SK-N-SH treated with all-trans-retinoic acid at 6 μM for 48 hours (cell line): ENCODE data around the gene SFN.

Experiments used
- ARNTL ChIP-seq: fragments of 450-650 bp; formaldehyde crosslinking; IDR thresholded peaks from 2 replicates; pipeline ENCODE4 v1.5.0; 2020; ENCODE audit warnings: low read depth, mild to moderate bottlenecking, moderate library complexity, borderline replicate concordance
- CREB5 ChIP-seq: fragments of 250-450 bp; sonication (Bioruptor Pico); IDR thresholded peaks from 2 replicates; pipeline ENCODE4 v1.5.1; 2020; ENCODE audit warnings: low read depth, mild to moderate bottlenecking, moderate library complexity
- CSRNP3 ChIP-seq: fragments of 250-450 bp; sonication (Bioruptor Pico); IDR thresholded peaks from 2 replicates; pipeline ENCODE4 v1.5.1; 2021; ENCODE audit warnings: mild to moderate bottlenecking, moderate library complexity
- ESRRG ChIP-seq: fragments of 250-450 bp; sonication (Bioruptor Pico); IDR thresholded peaks from 2 replicates; pipeline ENCODE4 v1.6.1; 2021; ENCODE audit warnings: mild to moderate bottlenecking
- OSR1 ChIP-seq: fragments of 250-450 bp; sonication (Bioruptor Pico); IDR thresholded peaks from 2 replicates; pipeline ENCODE4 v1.8.0; 2022; ENCODE audit warnings: moderate library complexity, mild to moderate bottlenecking, inconsistent platforms
- PATZ1 ChIP-seq: fragments of 250-450 bp; sonication (Bioruptor Pico); IDR thresholded peaks from 2 replicates; pipeline ENCODE4 v1.8.0; 2020; ENCODE audit warnings: mild to moderate bottlenecking, moderate library complexity, borderline replicate concordance
- TCF4 ChIP-seq: fragments of 250-450 bp; sonication (Bioruptor Pico); IDR thresholded peaks from 2 replicates; pipeline ENCODE4 v1.8.0; 2021; ENCODE audit warnings: mild to moderate bottlenecking, moderate library complexity, borderline replicate concordance
- TOX ChIP-seq: fragments of 250-450 bp; sonication (Bioruptor Pico); IDR thresholded peaks from 2 replicates; pipeline ENCODE4 v1.8.0; 2021; ENCODE audit warnings: mild to moderate bottlenecking, moderate library complexity, borderline replicate concordance
- ZC3H10 ChIP-seq: fragments of 250-450 bp; sonication (Bioruptor Pico); IDR thresholded peaks from 2 replicates; pipeline ENCODE4 v1.5.1; 2021; ENCODE audit warnings: mild to moderate bottlenecking, moderate library complexity
- ZFP3 ChIP-seq: fragments of 250-450 bp; sonication (Bioruptor Pico); IDR thresholded peaks from 2 replicates; pipeline ENCODE4 v1.5.0; 2020; ENCODE audit warnings: mild to moderate bottlenecking, moderate library complexity
- ZFP30 ChIP-seq: fragments of 450-650 bp; formaldehyde crosslinking; IDR thresholded peaks from 2 replicates; pipeline ENCODE4 v1.5.0; 2022; ENCODE audit warnings: mild to moderate bottlenecking, moderate library complexity

GRCh38 chr1:26852701-26853100 is 10.2 kb upstream of the SFN start:
- TF ChIP-seq PATZ1 (CRISPR knock-in tag), result no peak
- no peak for TF ChIP-seq ZC3H10 (CRISPR knock-in tag)
- no peak for TF ChIP-seq ZFP3
- TF ChIP-seq OSR1 (CRISPR knock-in tag), result no peak
- TF ChIP-seq TCF4, result no peak
- TF ChIP-seq CREB5 (CRISPR knock-in tag), result no peak
- no peak for TF ChIP-seq ESRRG
- TF ChIP-seq CSRNP3, result no peak
- TF ChIP-seq TOX (CRISPR knock-in tag), result no peak
- TF ChIP-seq ARNTL (CRISPR knock-in tag), result no peak
- TF ChIP-seq ZFP30, result no peak
